SU-DHL-6 (cell line): ENCODE measurements around the gene CLSTN3.

Experiments
- H2AFZ ChIP-seq: fragments of 200-600 bp; sonication (generic); 2 replicates; pipeline ENCODE4 v1.6.1; 2014; ENCODE audit warnings: low read depth, mild to moderate bottlenecking, moderate library complexity, mixed read lengths, antibody characterized with exemption, low read length; ENCODE audit not compliant: severe bottlenecking
- H3F3A ChIP-seq: fragments of 200-600 bp; shearing (Covaris generic); 2 replicates; pipeline ENCODE4 v1.6.0; 2016; ENCODE audit warnings: antibody characterized with exemption, mild to moderate bottlenecking; ENCODE audit not compliant: insufficient read depth
- H3K27ac ChIP-seq: fragments of 200-600 bp; sonication (generic); 2 replicates; pipeline ENCODE4 v1.5.1; 2016; ENCODE audit warnings: low read depth, mild to moderate bottlenecking, low read length, moderate library complexity, mixed read lengths
- H3K27me3 ChIP-seq: fragments of 200-600 bp; sonication (generic), shearing (Covaris generic); 2 replicates; pipeline ENCODE4 v1.6.0; 2014; ENCODE audit warnings: mild to moderate bottlenecking, low read length
- H3K36me3 ChIP-seq: fragments of 200-600 bp; sonication (generic); 2 replicates; pipeline ENCODE4 v1.6.1; 2014; ENCODE audit warnings: mild to moderate bottlenecking, low read length, mixed read lengths
- H3K4me2 ChIP-seq: fragments of 300-600, 200-600 bp; shearing (Covaris generic), sonication (generic); 2 replicates; pipeline ENCODE4 v1.6.0; 2014; ENCODE audit warnings: low read length, low read depth, mild to moderate bottlenecking; ENCODE audit not compliant: poor library complexity, severe bottlenecking
- H3K4me3 ChIP-seq: fragments of 200-600 bp; sonication (generic); 2 replicates; pipeline ENCODE4 v1.5.1; 2014; ENCODE audit warnings: antibody characterized with exemption, low read length, mild to moderate bottlenecking, mixed read lengths; ENCODE audit not compliant: insufficient read depth, poor library complexity, severe bottlenecking
- H3K79me2 ChIP-seq: fragments of 200-600 bp; sonication (generic); 2 replicates; pipeline ENCODE4 v1.6.1; 2014; ENCODE audit warnings: mild to moderate bottlenecking, low read length, moderate library complexity; ENCODE audit not compliant: insufficient read depth
- H3K9ac ChIP-seq: fragments of 200-600 bp; sonication (generic); 2 replicates; pipeline ENCODE4 v1.7.0; 2014; ENCODE audit warnings: mild to moderate bottlenecking, low read length
- H3K9me2 ChIP-seq: fragments of 200-600 bp; sonication (generic); replicated peaks from 2 replicates; pipeline ENCODE4 v1.6.1; 2014; ENCODE audit warnings: low read length; ENCODE audit not compliant: insufficient read depth
- H3K9me3 ChIP-seq: fragments of 200-600 bp; sonication (generic); 2 replicates; pipeline ENCODE4 v1.6.1; 2014; ENCODE audit warnings: low read length, mixed read lengths; ENCODE audit not compliant: insufficient read depth
- H4K20me1 ChIP-seq: fragments of 200-600 bp; sonication (generic); 2 replicates; pipeline ENCODE4 v1.6.1; 2014; ENCODE audit warnings: low read depth, mild to moderate bottlenecking, antibody characterized with exemption, low read length, moderate library complexity, mixed read lengths
- EZH2phosphoT487 ChIP-seq: fragments of 200-600 bp; sonication (generic), shearing (Covaris generic); conservative IDR thresholded peaks from 2 replicates; pipeline ENCODE4 v1.6.1; 2018; ENCODE audit warnings: mild to moderate bottlenecking, antibody characterized with exemption, low read length, moderate library complexity, mixed read lengths
- TF ChIP-seq, protein P1 (sequence below): fragments of 200-600 bp; sonication (generic); IDR thresholded peaks from one replicate; pipeline ENCODE4 v1.5.1; 2017; ENCODE audit warnings: antibody characterized with exemption, mild to moderate bottlenecking, low read length, moderate library complexity; ENCODE audit not compliant: insufficient read depth, poor library complexity, severe bottlenecking

The CLSTN3 gene

DNA sequence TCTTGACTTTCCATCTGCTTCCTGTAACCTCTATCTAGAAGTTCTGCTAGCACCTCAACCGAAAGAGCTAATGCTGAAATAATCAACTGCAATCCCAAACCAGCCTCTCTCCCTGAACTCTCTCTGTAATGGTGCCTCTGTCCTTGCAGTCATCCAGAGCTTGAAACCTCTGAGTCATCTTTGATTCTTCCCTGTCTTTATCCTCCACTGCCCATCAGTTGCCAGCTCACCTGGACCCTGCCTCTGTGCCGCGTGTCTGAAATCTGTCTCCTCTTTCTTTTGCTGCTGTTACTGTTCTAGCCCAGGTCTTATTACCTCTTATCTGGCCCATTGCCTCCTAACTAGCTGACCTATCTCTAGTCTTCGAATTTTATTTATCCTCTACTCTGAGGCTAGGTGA lies 15.5 kb downstream of the CLSTN3 start:
- Histone ChIP-seq H3K9ac (no peak overlapping the region), H2AFZ (no peak overlapping the region), H3K36me3 (no peaks in the 10 kb centered on the region), H3K9me2 (no peaks in the 10 kb centered on the region), H3F3A (no peaks in the 10 kb centered on the region), H3K27ac (no peak overlapping the region), H3K27me3 (no peaks in the 10 kb centered on the region), H3K4me3 (no peak overlapping the region), H3K4me2 (no peak overlapping the region), H3K79me2 (no peaks in the 10 kb centered on the region), H4K20me1 (no peaks in the 10 kb centered on the region), H3K9me3 (no peaks in the 10 kb centered on the region)
- TF ChIP-seq, protein P1, sequence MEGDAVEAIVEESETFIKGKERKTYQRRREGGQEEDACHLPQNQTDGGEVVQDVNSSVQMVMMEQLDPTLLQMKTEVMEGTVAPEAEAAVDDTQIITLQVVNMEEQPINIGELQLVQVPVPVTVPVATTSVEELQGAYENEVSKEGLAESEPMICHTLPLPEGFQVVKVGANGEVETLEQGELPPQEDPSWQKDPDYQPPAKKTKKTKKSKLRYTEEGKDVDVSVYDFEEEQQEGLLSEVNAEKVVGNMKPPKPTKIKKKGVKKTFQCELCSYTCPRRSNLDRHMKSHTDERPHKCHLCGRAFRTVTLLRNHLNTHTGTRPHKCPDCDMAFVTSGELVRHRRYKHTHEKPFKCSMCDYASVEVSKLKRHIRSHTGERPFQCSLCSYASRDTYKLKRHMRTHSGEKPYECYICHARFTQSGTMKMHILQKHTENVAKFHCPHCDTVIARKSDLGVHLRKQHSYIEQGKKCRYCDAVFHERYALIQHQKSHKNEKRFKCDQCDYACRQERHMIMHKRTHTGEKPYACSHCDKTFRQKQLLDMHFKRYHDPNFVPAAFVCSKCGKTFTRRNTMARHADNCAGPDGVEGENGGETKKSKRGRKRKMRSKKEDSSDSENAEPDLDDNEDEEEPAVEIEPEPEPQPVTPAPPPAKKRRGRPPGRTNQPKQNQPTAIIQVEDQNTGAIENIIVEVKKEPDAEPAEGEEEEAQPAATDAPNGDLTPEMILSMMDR, result no peak
- no peak for TF ChIP-seq EZH2phosphoT487

DNA sequence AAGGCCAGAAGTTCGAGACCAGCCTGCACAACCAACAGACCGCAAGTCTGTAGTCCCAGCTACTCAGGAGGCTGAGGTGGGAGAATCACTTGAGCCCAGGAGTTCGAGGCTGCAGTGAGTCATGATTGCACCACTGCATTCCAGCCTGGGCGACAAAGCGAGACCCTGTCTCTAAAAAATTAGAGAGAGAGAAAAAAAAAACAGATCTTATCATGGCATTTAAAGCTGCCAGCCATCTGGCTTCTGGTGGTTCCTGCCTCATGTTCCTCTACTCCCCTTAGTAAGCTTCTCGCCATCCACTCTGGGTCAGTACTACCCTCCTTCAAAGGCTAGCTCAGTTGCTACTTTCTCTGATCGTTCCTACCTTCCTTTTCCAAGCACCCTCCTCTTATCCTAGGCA lies 16.1 kb downstream of the CLSTN3 start:
- H2AFZ ChIP-seq, result no peak overlapping the region
- no peak overlapping the region for H3K4me2 ChIP-seq
- H3K36me3 ChIP-seq, result no peaks in the 10 kb centered on the region
- H3F3A ChIP-seq, result no peaks in the 10 kb centered on the region
- H3K4me3 ChIP-seq, result no peak overlapping the region
- H3K9me3 ChIP-seq, result no peaks in the 10 kb centered on the region
- TF ChIP-seq, protein P1, result no peak
- no peak for TF ChIP-seq EZH2phosphoT487
- no peaks in the 10 kb centered on the region for H3K79me2 ChIP-seq
- no peaks in the 10 kb centered on the region for H3K27me3 ChIP-seq
- H3K27ac ChIP-seq, result no peak overlapping the region
- H3K9ac ChIP-seq, result no peak overlapping the region
- H3K9me2 ChIP-seq, result no peaks in the 10 kb centered on the region
- no peaks in the 10 kb centered on the region for H4K20me1 ChIP-seq

DNA sequence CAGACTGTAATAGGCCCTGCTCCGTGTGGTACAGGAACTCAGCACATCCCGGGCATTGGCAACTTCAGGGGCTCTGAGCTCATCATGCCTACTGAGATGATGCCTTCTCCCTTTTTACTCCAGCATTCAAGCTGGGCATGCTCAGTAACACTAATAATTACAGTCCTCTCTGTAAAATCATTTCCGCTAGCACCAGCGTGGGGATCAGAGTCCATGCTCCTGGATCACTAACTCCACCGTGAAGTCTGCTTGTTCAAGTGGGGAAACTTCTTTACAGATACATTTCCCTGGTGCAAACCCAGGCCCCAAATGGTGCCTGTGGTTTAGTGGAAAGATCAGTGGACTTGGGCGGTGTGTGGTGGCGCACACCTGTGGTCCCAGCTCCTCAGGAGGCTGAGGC lies 16.7 kb downstream of the CLSTN3 start:
- no peaks in the 10 kb centered on the region for H4K20me1 ChIP-seq
- no peak overlapping the region for H3K27ac ChIP-seq
- H3K9ac ChIP-seq, result no peak overlapping the region
- no peaks in the 10 kb centered on the region for H3K9me2 ChIP-seq
- no peak overlapping the region for H2AFZ ChIP-seq
- H3F3A ChIP-seq, result no peaks in the 10 kb centered on the region
- no peaks in the 10 kb centered on the region for H3K36me3 ChIP-seq
- H3K27me3 ChIP-seq, result no peaks in the 10 kb centered on the region
- H3K4me3 ChIP-seq, result no peak overlapping the region
- no peak overlapping the region for H3K4me2 ChIP-seq
- no peak for TF ChIP-seq EZH2phosphoT487
- TF ChIP-seq, protein P1, result no peak
- H3K79me2 ChIP-seq, result no peaks in the 10 kb centered on the region
- no peaks in the 10 kb centered on the region for H3K9me3 ChIP-seq
